Lower lobe of right lung (tissue), 2 donors: ENCODE data around the gene ANKS1B. TPM values are rescaled to one million over a fixed set of nuclear protein-coding genes. Genes with fewer than 3 reads are reported as not detected.
"Not testable (repeated sequence)": the region's sequence is repeated elsewhere in the genome, so short reads cannot be mapped to it uniquely, and the experiment has no call there.

Source experiments
- ATAC-seq, 2 donors: fragments of 200-7000 bp; cut with Tn5 transposase; one replicate each; pipeline ENCODE4 v1.9.1; 2020 to 2022; ENCODE audit warnings: mild to moderate bottlenecking in 2 of 2, moderate library complexity in 2 of 2
- DNase-seq: peaks from one replicate; pipeline ENCODE4 v3.0.0-alpha.2; 2020
- H3K27ac ChIP-seq: fragments of 200-600 bp; one replicate; pipeline ENCODE4 v1.8.0; 2022
- H3K27me3 ChIP-seq: fragments of 200-600 bp; one replicate; pipeline ENCODE4 v1.8.0; 2022; ENCODE audit warnings: low read depth
- H3K36me3 ChIP-seq: fragments of 200-600 bp; one replicate; pipeline ENCODE4 v1.8.0; 2022; ENCODE audit warnings: mild to moderate bottlenecking
- H3K4me1 ChIP-seq: fragments of 200-600 bp; one replicate; pipeline ENCODE4 v1.8.0; 2022
- H3K4me3 ChIP-seq: fragments of 200-600 bp; one replicate; pipeline ENCODE4 v1.8.0; 2022; ENCODE audit warnings: mild to moderate bottlenecking
- H3K9me3 ChIP-seq: fragments of 200-600 bp; one replicate; pipeline ENCODE4 v1.8.0; 2022
- intact Hi-C: fragments of 100-400 bp; cut with DNase I; formaldehyde crosslinking; loops from one replicate; pipeline ENCODE4 v1.11.0; 2022
- total RNA-seq: library from RNA; stranded (reverse); fragmentation: NEBNext Ultra II Directional; extraction: Animal tissue kit (Norgen Biotek cat#: 25700); gene quantifications from one replicate; pipeline ENCODE4 v1.2.1, GENCODE V29; 2021
- TF ChIP-seq, protein P1 (sequence below): fragments of 200-600 bp; IDR thresholded peaks from one replicate; pipeline ENCODE4 v1.8.0; 2022; ENCODE audit warnings: antibody characterized with exemption, mild to moderate bottlenecking
- donor health status: DM: no; HTN: yes; CAD: no; lungs with severe emphysema.

ANKS1B gene
- total RNA-seq, 1 donor from 2014 or later = 4.0 TPM

- intact Hi-C loops = no loop called here
- no peak overlapping the region for H3K27ac ChIP-seq
- H3K27me3 ChIP-seq = no peaks in the 10 kb centered on the region
- TF ChIP-seq, protein P1, sequence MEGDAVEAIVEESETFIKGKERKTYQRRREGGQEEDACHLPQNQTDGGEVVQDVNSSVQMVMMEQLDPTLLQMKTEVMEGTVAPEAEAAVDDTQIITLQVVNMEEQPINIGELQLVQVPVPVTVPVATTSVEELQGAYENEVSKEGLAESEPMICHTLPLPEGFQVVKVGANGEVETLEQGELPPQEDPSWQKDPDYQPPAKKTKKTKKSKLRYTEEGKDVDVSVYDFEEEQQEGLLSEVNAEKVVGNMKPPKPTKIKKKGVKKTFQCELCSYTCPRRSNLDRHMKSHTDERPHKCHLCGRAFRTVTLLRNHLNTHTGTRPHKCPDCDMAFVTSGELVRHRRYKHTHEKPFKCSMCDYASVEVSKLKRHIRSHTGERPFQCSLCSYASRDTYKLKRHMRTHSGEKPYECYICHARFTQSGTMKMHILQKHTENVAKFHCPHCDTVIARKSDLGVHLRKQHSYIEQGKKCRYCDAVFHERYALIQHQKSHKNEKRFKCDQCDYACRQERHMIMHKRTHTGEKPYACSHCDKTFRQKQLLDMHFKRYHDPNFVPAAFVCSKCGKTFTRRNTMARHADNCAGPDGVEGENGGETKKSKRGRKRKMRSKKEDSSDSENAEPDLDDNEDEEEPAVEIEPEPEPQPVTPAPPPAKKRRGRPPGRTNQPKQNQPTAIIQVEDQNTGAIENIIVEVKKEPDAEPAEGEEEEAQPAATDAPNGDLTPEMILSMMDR = peak; percentile 7
- no peaks in the 10 kb centered on the region for H3K9me3 ChIP-seq
- no peaks in the 10 kb centered on the region for H3K4me1 ChIP-seq
- H3K36me3 ChIP-seq = no peaks in the 10 kb centered on the region
- DNase-seq = no peak
- no peak overlapping the region for H3K4me3 ChIP-seq
- ATAC-seq = no peak
Measured at GRCh38 chr12:98838231-98838647, 1146.5 kb downstream of the ANKS1B start.

- DNase-seq, intact Hi-C loops, H3K36me3 ChIP-seq: not testable (repeated sequence)
Measured at GRCh38 chr12:98837134-98837752, 1147.5 kb downstream of the ANKS1B start.

GRCh38 chr12:98830657-98831056 lies 1154.1 kb downstream of the ANKS1B start:
- no peaks in the 10 kb centered on the region for H3K9me3 ChIP-seq
- DNase-seq (no peak), ATAC-seq (no peak)
- H3K27ac ChIP-seq = no peak overlapping the region
- H3K36me3 ChIP-seq = no peaks in the 10 kb centered on the region
- intact Hi-C loops = no loop called here
- TF ChIP-seq, protein P1 = no peak
- H3K4me3 ChIP-seq = no peak overlapping the region
- H3K4me1 ChIP-seq = no peaks in the 10 kb centered on the region
- H3K27me3 ChIP-seq = no peaks in the 10 kb centered on the region

More at GRCh38 chr12:98837134-98837752, 1147.5 kb downstream of the ANKS1B start:
- H3K4me1 ChIP-seq, ATAC-seq, H3K9me3 ChIP-seq, H3K27me3 ChIP-seq, H3K4me3 ChIP-seq, H3K27ac ChIP-seq: not testable (repeated sequence)

- H3K27ac ChIP-seq = no peak overlapping the region
- intact Hi-C loops = no loop called here
- TF ChIP-seq, protein P1 = no peak
- H3K36me3 ChIP-seq = no peaks in the 10 kb centered on the region
- no peaks in the 10 kb centered on the region for H3K4me1 ChIP-seq
- H3K4me3 ChIP-seq = no peak overlapping the region
- H3K27me3 ChIP-seq = no peaks in the 10 kb centered on the region
- no peak for ATAC-seq
- no peaks in the 10 kb centered on the region for H3K9me3 ChIP-seq
- DNase-seq = no peak
Measured at GRCh38 chr12:98828802-98829600, 1155.7 kb downstream of the ANKS1B start.

DNA sequence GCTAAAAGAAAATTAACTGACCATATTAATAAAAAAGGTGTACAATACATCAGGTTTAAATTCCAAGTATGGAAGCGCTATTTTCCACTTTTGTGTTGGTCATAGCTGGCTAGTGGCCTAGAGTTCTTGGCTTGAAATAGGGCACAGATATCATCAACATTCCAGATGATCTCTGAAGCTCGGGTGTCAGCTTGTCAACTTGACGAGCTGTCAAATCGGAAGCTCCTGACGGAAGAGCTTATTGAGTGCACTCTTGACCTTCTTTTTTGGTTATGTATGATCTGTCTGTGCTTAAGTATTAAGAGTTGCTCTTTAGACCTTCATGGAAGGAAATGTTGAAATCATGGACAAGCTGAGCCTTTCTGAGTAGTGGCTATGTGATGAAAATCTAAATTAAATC lies 1161.7 kb downstream of the ANKS1B start:
- intact Hi-C loops = no loop called here
- Histone ChIP-seq H3K27ac (no peak overlapping the region), H3K9me3 (no peaks in the 10 kb centered on the region), H3K27me3 (no peaks in the 10 kb centered on the region), H3K4me1 (no peaks in the 10 kb centered on the region), H3K36me3 (no peaks in the 10 kb centered on the region), H3K4me3 (no peak overlapping the region)
- TF ChIP-seq, protein P1 = no peak
- DNase-seq = no peak
- no peak for ATAC-seq

DNA sequence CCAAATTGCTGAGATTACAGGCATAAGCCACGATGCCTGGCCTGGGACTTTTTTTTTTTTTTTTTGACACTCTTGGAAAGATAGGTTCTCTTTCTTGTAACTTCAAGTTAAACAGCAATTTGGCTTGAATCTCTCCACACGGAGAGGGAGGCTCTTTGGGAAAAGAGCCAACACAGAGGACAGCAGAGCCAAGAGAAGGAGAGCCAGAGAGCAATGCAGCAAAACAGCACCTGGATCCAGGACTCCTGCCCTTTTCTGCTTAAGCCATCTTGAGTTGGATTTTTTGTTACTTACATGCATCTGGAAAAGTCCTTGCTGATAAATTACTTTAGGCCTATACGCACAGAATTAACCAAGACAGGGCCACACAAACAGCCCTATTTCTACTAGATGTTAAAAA lies 1162.9 kb downstream of the ANKS1B start:
- ATAC-seq = no peak
- TF ChIP-seq, protein P1 = no peak
- H3K4me3 ChIP-seq = no peak overlapping the region
- no peaks in the 10 kb centered on the region for H3K9me3 ChIP-seq
- DNase-seq = no peak
- H3K27ac ChIP-seq = no peak overlapping the region
- no peaks in the 10 kb centered on the region for H3K4me1 ChIP-seq
- H3K27me3 ChIP-seq = no peaks in the 10 kb centered on the region
- intact Hi-C loops = no loop called here
- no peaks in the 10 kb centered on the region for H3K36me3 ChIP-seq
